ENCODE results near the gene RTEL1.
A peak's percentile ranks its signal among the peaks of the same experiment; 100 is the strongest.

RTEL1 gene

GRCh38 chr20:63690003-63690897, 32.1 kb downstream of the RTEL1 start:
- DNase-seq (ENCODE audit: low read depth, low spot score) = no peak

DNA sequence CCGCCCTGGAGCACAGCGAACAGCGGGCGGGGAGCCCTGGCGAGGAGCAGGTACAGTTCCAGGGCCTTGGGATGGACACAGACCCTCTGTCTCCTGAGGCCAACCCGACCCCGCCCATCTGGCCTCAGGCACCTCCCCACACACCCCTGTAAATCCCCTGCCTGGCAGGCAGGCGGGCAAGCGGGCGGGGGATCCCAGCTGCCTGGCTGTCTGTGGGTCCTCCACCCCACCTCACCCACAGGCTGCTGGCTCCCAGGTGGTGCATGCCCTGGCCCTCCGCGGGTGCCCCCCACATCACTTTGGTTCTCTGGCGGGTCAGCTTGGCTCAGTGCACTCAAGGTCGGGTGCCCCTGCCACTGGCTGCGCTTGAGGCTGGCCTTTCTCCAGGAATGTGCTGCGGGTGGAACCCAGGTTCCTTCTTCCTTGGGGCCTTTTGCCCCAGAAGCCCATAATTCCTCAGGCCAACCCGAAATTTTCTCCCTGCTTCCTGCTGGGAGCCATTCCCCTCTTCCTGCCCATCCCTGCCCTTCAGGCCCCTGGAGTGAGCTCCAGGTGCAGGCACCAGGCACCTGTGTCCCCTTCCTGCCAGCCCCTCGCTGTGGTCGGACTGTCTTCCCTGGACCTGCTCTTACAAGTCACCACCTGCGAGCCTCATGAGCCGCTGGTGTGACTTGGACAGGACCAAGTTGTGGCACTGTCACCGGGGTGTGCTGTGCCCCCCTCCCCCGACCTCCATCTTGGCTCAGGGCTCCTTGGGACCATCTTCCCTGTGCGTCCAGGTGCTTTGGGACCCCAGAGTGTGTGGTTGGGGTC, 33.0 kb downstream of the RTEL1 start:
- DNase-seq (ENCODE audit: low read depth, low spot score) = no peak

DNA sequence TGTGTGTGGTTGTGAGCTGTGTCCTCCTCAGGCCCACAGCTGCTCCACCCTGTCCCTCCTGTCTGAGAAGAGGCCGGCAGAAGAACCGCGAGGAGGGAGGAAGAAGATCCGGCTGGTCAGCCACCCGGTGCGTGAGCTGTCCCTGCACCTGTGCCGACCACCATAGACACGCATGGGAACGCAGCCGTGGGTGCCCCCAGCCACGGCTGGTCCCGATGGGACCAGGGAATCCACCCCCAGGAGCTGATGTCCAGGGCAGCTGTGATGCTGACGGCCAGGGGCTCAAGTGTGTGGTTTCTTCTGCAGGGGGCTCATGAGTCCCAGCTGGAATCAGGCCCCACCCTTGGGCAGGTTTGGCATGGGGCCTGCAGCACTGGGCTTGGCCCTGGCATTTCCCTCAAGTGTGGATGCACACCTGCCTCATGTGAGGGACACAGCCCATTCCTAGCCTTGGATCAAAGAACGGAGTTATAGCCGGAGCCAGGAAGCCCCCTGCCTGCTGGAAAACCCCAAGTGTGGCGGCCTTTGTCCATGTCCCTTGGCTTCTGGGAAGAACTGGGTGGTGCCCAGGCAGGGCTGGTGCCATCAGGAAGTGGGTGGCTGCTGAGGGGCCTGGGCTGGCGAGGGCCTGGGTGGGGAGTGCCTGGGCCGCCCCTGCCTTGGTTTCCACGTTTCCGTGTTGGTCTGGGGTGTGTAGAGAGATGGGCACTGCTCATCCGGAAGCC, 33.8 kb downstream of the RTEL1 start:
- DNase-seq (ENCODE audit: low read depth, low spot score) = no peak

DNA sequence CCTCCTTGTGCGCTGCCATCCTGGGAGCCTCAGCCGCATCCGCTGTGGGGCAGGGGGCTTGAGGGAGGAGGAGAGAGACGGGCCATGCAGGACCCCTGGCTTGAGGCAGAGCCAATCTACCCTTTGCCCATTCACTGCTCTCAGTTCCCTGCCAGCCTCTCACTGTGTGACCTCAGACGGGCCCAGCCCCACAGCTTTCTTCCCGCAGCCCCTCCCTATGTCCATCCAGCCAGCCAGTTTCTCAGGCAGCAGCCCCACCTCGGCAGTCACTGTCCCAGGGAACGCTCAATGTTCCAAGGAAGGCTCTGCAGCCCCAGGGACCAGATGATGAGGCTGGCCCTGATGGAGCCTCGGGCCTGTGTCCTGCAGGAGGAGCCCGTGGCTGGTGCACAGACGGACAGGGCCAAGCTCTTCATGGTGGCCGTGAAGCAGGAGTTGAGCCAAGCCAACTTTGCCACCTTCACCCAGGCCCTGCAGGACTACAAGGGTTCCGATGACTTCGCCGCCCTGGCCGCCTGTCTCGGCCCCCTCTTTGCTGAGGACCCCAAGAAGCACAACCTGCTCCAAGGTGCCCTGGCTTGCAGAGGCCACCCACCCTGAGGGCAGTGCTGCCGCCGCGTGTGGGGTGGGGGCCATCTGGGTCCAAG, 34.4 kb downstream of the RTEL1 start:
- DNase-seq (ENCODE audit: low read depth, low spot score) = no peak

GRCh38 chr20:63693083-63693732, 35.1 kb downstream of the RTEL1 start:
- DNase-seq (ENCODE audit: low read depth, low spot score) = no peak

DNA sequence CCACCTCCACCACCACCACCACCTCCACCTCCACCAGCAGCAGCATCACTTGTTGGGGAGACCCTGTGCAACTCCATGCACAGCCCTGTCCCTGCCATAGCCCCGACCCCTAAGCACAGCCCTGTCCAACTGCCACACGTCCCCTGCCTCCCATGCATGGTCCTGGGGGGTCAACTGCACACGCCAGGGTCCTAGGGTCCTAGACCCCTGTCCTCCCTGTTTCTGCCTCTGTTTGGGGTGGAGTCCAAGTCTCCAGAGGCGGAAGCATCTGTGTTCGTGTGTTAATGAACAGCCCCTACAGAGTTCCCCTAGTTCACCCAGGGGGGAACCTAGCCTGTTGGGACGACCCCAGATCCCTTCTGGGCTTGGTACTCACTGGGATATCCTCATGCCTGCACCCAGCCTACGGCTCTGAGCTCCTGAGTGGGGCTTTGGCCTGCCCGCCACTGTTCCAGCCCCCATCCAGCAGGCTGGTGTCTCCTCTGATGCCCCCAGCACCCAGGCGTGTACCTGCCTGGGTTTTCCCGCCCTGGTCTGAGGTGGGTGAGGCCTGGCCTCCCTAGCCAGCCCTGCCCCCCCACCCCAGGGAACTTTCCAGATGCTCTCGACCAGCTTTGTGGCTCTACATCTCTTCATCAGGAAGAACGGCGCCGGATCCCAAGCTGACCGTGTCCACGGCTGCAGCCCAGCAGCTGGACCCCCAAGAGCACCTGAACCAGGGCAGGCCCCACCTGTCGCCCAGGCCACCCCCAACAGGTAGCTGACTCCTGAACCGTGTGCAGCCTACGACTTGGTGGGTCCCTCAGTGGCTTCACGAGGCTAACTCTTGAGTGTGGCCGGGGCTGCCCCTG, 35.8 kb downstream of the RTEL1 start:
- no peak for DNase-seq (ENCODE audit: low read depth, low spot score)

GRCh38 chr20:63694584-63695423, 36.7 kb downstream of the RTEL1 start:
- DNase-seq (ENCODE audit: low read depth, low spot score) = no peak

- DNase-seq (ENCODE audit: low read depth, low spot score) = no peak
These were observed 37.6 kb downstream of the RTEL1 start for GRCh38 chr20:63695424-63696305.

- DNase-seq (ENCODE audit: low read depth, low spot score) = peak; percentile 78
These were observed 38.2 kb downstream of the RTEL1 start for GRCh38 chr20:63696306-63696627.

DNA sequence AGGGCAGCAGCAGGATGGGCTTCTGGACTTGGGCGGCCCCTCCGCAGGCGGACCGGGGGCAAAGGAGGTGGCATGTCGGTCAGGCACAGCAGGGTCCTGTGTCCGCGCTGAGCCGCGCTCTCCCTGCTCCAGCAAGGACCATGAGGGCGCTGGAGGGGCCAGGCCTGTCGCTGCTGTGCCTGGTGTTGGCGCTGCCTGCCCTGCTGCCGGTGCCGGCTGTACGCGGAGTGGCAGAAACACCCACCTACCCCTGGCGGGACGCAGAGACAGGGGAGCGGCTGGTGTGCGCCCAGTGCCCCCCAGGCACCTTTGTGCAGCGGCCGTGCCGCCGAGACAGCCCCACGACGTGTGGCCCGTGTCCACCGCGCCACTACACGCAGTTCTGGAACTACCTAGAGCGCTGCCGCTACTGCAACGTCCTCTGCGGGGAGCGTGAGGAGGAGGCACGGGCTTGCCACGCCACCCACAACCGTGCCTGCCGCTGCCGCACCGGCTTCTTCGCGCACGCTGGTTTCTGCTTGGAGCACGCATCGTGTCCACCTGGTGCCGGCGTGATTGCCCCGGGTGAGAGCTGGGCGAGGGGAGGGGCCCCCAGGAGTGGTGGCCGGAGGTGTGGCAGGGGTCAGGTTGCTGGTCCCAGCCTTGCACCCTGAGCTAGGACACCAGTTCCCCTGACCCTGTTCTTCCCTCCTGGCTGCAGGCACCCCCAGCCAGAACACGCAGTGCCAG, 38.7 kb downstream of the RTEL1 start, which contains the start of gene TNFRSF6B:
Gene TNFRSF6B (plus strand): TSS at position 25 of the 729 bp plus-strand sequence. CDS start 116 bp downstream, at position 141.
- no peak for DNase-seq (ENCODE audit: low read depth, low spot score)

DNA sequence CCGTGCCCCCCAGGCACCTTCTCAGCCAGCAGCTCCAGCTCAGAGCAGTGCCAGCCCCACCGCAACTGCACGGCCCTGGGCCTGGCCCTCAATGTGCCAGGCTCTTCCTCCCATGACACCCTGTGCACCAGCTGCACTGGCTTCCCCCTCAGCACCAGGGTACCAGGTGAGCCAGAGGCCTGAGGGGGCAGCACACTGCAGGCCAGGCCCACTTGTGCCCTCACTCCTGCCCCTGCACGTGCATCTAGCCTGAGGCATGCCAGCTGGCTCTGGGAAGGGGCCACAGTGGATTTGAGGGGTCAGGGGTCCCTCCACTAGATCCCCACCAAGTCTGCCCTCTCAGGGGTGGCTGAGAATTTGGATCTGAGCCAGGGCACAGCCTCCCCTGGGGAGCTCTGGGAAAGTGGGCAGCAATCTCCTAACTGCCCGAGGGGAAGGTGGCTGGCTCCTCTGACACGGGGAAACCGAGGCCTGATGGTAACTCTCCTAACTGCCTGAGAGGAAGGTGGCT, 39.3 kb downstream of the RTEL1 start:
- peak; percentile 28 for DNase-seq (ENCODE audit: low read depth, low spot score)

DNA sequence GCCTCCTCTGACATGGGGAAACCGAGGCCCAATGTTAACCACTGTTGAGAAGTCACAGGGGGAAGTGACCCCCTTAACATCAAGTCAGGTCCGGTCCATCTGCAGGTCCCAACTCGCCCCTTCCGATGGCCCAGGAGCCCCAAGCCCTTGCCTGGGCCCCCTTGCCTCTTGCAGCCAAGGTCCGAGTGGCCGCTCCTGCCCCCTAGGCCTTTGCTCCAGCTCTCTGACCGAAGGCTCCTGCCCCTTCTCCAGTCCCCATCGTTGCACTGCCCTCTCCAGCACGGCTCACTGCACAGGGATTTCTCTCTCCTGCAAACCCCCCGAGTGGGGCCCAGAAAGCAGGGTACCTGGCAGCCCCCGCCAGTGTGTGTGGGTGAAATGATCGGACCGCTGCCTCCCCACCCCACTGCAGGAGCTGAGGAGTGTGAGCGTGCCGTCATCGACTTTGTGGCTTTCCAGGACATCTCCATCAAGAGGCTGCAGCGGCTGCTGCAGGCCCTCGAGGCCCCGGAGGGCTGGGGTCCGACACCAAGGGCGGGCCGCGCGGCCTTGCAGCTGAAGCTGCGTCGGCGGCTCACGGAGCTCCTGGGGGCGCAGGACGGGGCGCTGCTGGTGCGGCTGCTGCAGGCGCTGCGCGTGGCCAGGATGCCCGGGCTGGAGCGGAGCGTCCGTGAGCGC, 39.9 kb downstream of the RTEL1 start:
- peak; percentile 33 for DNase-seq (ENCODE audit: low read depth, low spot score)

DNA sequence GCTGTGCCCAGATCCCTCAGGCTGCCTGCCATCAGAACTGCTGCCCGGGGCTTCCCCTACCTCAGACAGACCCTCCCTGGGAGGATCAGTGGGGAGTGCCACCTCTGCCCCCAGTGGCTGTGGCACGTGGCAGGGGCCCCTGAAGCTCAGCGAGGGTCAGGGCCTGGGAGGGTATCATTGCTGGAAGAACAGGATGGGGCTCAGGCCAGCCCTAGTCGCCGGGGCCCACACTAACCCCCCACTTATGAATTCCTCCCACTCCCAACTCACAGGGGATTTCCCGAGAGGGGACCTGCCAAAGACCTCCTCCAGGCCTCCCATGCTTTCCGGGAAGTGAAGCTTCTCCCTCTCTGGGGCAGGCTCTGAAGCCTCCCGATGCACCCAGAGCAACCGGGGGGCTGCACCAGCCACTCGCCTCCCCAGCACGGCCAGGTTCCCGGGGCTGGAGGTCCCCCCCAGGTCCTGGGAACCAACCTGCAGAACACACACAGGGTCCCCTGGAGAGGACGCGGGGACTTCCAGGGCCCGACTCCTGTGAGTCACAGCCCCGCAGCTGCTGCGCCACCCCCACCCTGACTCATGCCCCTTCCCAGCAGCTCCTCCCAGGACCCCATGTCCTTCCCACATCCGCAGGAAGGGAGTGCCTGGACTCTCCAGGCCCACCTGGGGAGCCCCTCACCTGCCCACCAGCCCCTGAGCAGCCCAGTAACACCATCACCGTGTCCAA, 40.8 kb downstream of the RTEL1 start:
- DNase-seq (ENCODE audit: low read depth, low spot score) = peak; percentile 41

DNA sequence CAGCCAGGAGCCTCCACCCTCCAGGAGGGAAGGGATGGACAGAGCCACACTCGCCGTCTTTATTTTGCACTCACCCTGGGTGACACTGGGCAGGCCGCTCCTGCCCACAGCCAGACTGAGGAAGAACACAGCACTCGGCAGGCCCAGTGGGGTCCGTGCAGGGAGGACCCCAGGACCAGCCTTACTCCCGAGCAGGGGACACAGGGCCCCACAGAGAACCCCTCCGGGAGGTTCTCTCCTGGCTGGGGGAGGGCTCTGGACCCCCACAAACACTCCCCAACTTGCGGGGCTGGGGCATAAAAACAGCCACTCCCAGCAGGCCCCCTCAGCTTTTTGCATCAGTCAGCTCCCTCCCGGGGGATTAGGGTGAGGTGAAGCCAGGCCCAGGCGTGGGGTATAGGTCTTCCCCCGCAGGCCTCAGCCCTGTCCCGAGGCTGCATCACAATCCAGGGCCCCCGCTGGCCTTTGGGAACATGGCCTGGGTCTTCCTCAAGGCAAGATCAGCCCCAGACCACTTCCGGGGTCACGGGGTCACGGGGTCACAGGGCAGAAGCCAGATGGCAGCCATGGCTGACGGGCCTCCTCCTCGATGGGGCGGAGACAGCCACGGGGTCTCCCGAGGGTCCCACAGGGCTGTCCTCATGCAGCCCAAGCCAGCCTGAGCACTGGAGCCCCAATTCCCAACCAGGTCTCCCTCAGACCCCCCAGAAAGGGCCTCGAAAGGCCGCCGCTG, 41.5 kb downstream of the RTEL1 start:
- DNase-seq (ENCODE audit: low read depth, low spot score) = peak; percentile 7

Data from ELF-1 (cell line).